HG03565 (cell line): ENCODE measurements around the gene UBE3D.
"Not testable (repeated sequence)": the region's sequence is repeated elsewhere in the genome, so short reads cannot be mapped to it uniquely, and the experiment has no call there.

ENCODE experiments used
- ATAC-seq: cut with Tn5 transposase; IDR thresholded peaks from one replicate; pipeline ENCODE4 v1.9.1; 2021; ENCODE audit warnings: mild to moderate bottlenecking, moderate library complexity; ENCODE audit not compliant: unreplicated experiment

Gene UBE3D

GRCh38 chr6:82921258-82921657 is 144.4 kb downstream of the UBE3D start:
- no peak for ATAC-seq

- no peak for ATAC-seq
Measured at GRCh38 chr6:82917346-82918064, 148.1 kb downstream of the UBE3D start.

GRCh38 chr6:82915666-82916065 is 150.0 kb downstream of the UBE3D start:
- ATAC-seq: no peak

GRCh38 chr6:82914511-82914910 is 151.1 kb downstream of the UBE3D start:
- no peak for ATAC-seq

GRCh38 chr6:82910820-82911219 is 154.8 kb downstream of the UBE3D start:
- ATAC-seq: no peak

- ATAC-seq: no peak
Measured at GRCh38 chr6:82910395-82910794, 155.2 kb downstream of the UBE3D start.

- no peak for ATAC-seq
Measured at GRCh38 chr6:82909551-82909950, 156.1 kb downstream of the UBE3D start.

- ATAC-seq: no peak
Measured at GRCh38 chr6:82908661-82909060, 157.0 kb downstream of the UBE3D start.

- no peak for ATAC-seq
Measured at GRCh38 chr6:82906951-82907350, 158.7 kb downstream of the UBE3D start.

- no peak for ATAC-seq
Measured at GRCh38 chr6:82906489-82906888, 159.2 kb downstream of the UBE3D start.

GRCh38 chr6:82904860-82905259 is 160.8 kb downstream of the UBE3D start:
- no peak for ATAC-seq

GRCh38 chr6:82904257-82904656 is 161.4 kb downstream of the UBE3D start:
- no peak for ATAC-seq

- ATAC-seq: no peak
Measured at GRCh38 chr6:82902290-82902689, 163.4 kb downstream of the UBE3D start.

- ATAC-seq: no peak
Measured at GRCh38 chr6:82894653-82895259, 170.9 kb downstream of the UBE3D start.

- ATAC-seq: no peak
Measured at GRCh38 chr6:82893889-82894652, 171.6 kb downstream of the UBE3D start.

GRCh38 chr6:82891503-82891902 is 174.1 kb downstream of the UBE3D start:
- ATAC-seq: not testable (repeated sequence)

GRCh38 chr6:82891076-82891475 is 174.6 kb downstream of the UBE3D start:
- ATAC-seq: no peak

GRCh38 chr6:82890240-82890639 is 175.4 kb downstream of the UBE3D start:
- no peak for ATAC-seq

GRCh38 chr6:82889143-82889542 is 176.5 kb downstream of the UBE3D start:
- no peak for ATAC-seq

- no peak for ATAC-seq
Measured at GRCh38 chr6:82882363-82883023, 183.1 kb downstream of the UBE3D start.

- no peak for ATAC-seq
Measured at GRCh38 chr6:82881519-82881918, 184.1 kb downstream of the UBE3D start.
